ENCODE results near the gene PRKACB.

Gene PRKACB

GRCh38 chr1:84181350-84182005, 37.4 kb downstream of the PRKACB start:
- H2BK120ac ChIP-seq (ENCODE audit: low read depth, low read length): no peak overlapping the region
- H3K18ac ChIP-seq (ENCODE audit: low read length): no peak overlapping the region
- no peaks in the 10 kb centered on the region for H3K27me3 ChIP-seq (ENCODE audit: insufficient read depth, low read length, poor library complexity)
- no peak overlapping the region for H4K5ac ChIP-seq (ENCODE audit: low read length)
- H3K79me2 ChIP-seq (ENCODE audit: control insufficient read depth, insufficient read depth, low read length): no peaks in the 10 kb centered on the region
- H2BK15ac ChIP-seq (replicated peaks; ENCODE audit: low read depth): no peak overlapping the region
- H3K4me2 ChIP-seq (ENCODE audit: low read length): no peak overlapping the region
- no peak for DNase-seq
- H3K23ac ChIP-seq (ENCODE audit: low read length): no peak overlapping the region
- H2BK5ac ChIP-seq (ENCODE audit: low read length): no peak overlapping the region
- no peak overlapping the region for H3K56ac ChIP-seq (ENCODE audit: low read length)
- H2AK5ac ChIP-seq (ENCODE audit: low read length): no peak overlapping the region
- H3K4ac ChIP-seq (ENCODE audit: low read depth, low read length): no peak overlapping the region
- H3K9ac ChIP-seq (ENCODE audit: low read length): no peak overlapping the region
- no peaks in the 10 kb centered on the region for H3K4me1 ChIP-seq (ENCODE audit: control insufficient read depth, low read depth, low read length)
- no peak overlapping the region for H4K8ac ChIP-seq (ENCODE audit: low read depth, low read length)
- no peak overlapping the region for H3K27ac ChIP-seq (ENCODE audit: low read depth, low read length)
- H3K79me1 ChIP-seq (ENCODE audit: low read length): no peaks in the 10 kb centered on the region
- no peak overlapping the region for H3K4me3 ChIP-seq (ENCODE audit: low read length)
- no peaks in the 10 kb centered on the region for H3K36me3 ChIP-seq (ENCODE audit: control insufficient read depth, insufficient read depth, low read length)

GRCh38 chr1:84190455-84190854, 46.4 kb downstream of the PRKACB start:
- Histone ChIP-seq H3K79me2 (ENCODE audit: control insufficient read depth, insufficient read depth, low read length) (no peaks in the 10 kb centered on the region), H2AK5ac (ENCODE audit: low read length) (no peak overlapping the region), H3K56ac (ENCODE audit: low read length) (no peak overlapping the region), H2BK15ac (replicated peaks; ENCODE audit: low read depth) (no peak overlapping the region), H3K23ac (ENCODE audit: low read length) (no peak overlapping the region), H3K79me1 (ENCODE audit: low read length) (no peaks in the 10 kb centered on the region), H3K4me2 (ENCODE audit: low read length) (no peak overlapping the region), H2BK120ac (ENCODE audit: low read depth, low read length) (no peak overlapping the region), H3K4me3 (ENCODE audit: low read length) (no peak overlapping the region), H3K18ac (ENCODE audit: low read length) (no peak overlapping the region), H3K36me3 (ENCODE audit: control insufficient read depth, insufficient read depth, low read length) (no peaks in the 10 kb centered on the region), H3K9ac (ENCODE audit: low read length) (no peak overlapping the region), H4K5ac (ENCODE audit: low read length) (no peak overlapping the region), H2BK5ac (ENCODE audit: low read length) (no peak overlapping the region), H3K4ac (ENCODE audit: low read depth, low read length) (no peak overlapping the region), H3K27me3 (ENCODE audit: insufficient read depth, low read length, poor library complexity) (no peaks in the 10 kb centered on the region), H4K8ac (ENCODE audit: low read depth, low read length) (no peak overlapping the region), H3K27ac (ENCODE audit: low read depth, low read length) (no peak overlapping the region), H3K4me1 (ENCODE audit: control insufficient read depth, low read depth, low read length) (no peaks in the 10 kb centered on the region)
- no peak for DNase-seq
- WGBS (ENCODE audit: extremely low coverage, insufficient coverage, low lambda C conversion rate): no CpG with 5 or more reads among the region's 1 CpG

- no peak overlapping the region for H3K27ac ChIP-seq (ENCODE audit: low read depth, low read length)
- H3K79me2 ChIP-seq (ENCODE audit: control insufficient read depth, insufficient read depth, low read length): no peaks in the 10 kb centered on the region
- no peaks in the 10 kb centered on the region for H3K27me3 ChIP-seq (ENCODE audit: insufficient read depth, low read length, poor library complexity)
- H2BK5ac ChIP-seq (ENCODE audit: low read length): no peak overlapping the region
- no peak overlapping the region for H3K4me3 ChIP-seq (ENCODE audit: low read length)
- H3K4ac ChIP-seq (ENCODE audit: low read depth, low read length): no peak overlapping the region
- H3K23ac ChIP-seq (ENCODE audit: low read length): no peak overlapping the region
- H3K56ac ChIP-seq (ENCODE audit: low read length): no peak overlapping the region
- H3K79me1 ChIP-seq (ENCODE audit: low read length): no peaks in the 10 kb centered on the region
- H3K4me2 ChIP-seq (ENCODE audit: low read length): no peak overlapping the region
- no peaks in the 10 kb centered on the region for H3K36me3 ChIP-seq (ENCODE audit: control insufficient read depth, insufficient read depth, low read length)
- H4K8ac ChIP-seq (ENCODE audit: low read depth, low read length): no peak overlapping the region
- H2BK120ac ChIP-seq (ENCODE audit: low read depth, low read length): no peak overlapping the region
- no CpG with 5 or more reads among the region's 3 CpGs for whole genome bisulfite sequencing (ENCODE audit: extremely low coverage, insufficient coverage, low lambda C conversion rate)
- H2BK15ac ChIP-seq (replicated peaks; ENCODE audit: low read depth): no peak overlapping the region
- no peak overlapping the region for H2AK5ac ChIP-seq (ENCODE audit: low read length)
- no peak overlapping the region for H4K5ac ChIP-seq (ENCODE audit: low read length)
- H3K18ac ChIP-seq (ENCODE audit: low read length): no peak overlapping the region
- DNase-seq: no peak
- H3K4me1 ChIP-seq (ENCODE audit: control insufficient read depth, low read depth, low read length): no peaks in the 10 kb centered on the region
- H3K9ac ChIP-seq (ENCODE audit: low read length): no peak overlapping the region
These were observed 48.6 kb downstream of the PRKACB start for GRCh38 chr1:84192681-84193080.

DNA sequence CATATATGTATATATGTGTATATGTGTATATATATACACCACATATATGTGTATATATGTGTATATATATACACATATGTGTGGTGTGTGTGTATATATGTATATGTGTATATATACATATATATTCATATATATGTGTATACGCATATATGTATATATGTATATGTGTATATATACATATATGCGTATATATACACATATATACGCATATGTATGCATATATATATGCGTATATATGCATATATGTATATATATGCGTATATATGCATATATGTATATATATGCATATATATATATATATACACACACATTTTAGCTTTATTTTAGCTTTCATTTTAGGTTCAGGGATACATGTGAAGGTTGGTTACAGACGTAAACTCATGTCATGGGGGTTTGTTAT, 54.8 kb downstream of the PRKACB start:
- WGBS (ENCODE audit: extremely low coverage, insufficient coverage, low lambda C conversion rate): no CpG with 5 or more reads among the region's 6 CpGs
- H2BK15ac ChIP-seq (replicated peaks; ENCODE audit: low read depth): no peak overlapping the region
- H2AK5ac ChIP-seq (ENCODE audit: low read length): no peak overlapping the region
- no peak overlapping the region for H3K27ac ChIP-seq (ENCODE audit: low read depth, low read length)
- no peak for DNase-seq
- H3K4ac ChIP-seq (ENCODE audit: low read depth, low read length): no peak overlapping the region
- no peak overlapping the region for H4K8ac ChIP-seq (ENCODE audit: low read depth, low read length)
- H3K4me2 ChIP-seq (ENCODE audit: low read length): no peak overlapping the region
- no peak overlapping the region for H3K23ac ChIP-seq (ENCODE audit: low read length)
- no peaks in the 10 kb centered on the region for H3K79me1 ChIP-seq (ENCODE audit: low read length)
- no peaks in the 10 kb centered on the region for H3K36me3 ChIP-seq (ENCODE audit: control insufficient read depth, insufficient read depth, low read length)
- no peak overlapping the region for H3K9ac ChIP-seq (ENCODE audit: low read length)
- no peaks in the 10 kb centered on the region for H3K4me1 ChIP-seq (ENCODE audit: control insufficient read depth, low read depth, low read length)
- no peaks in the 10 kb centered on the region for H3K79me2 ChIP-seq (ENCODE audit: control insufficient read depth, insufficient read depth, low read length)
- H3K4me3 ChIP-seq (ENCODE audit: low read length): no peak overlapping the region
- no peak overlapping the region for H2BK5ac ChIP-seq (ENCODE audit: low read length)
- no peak overlapping the region for H3K56ac ChIP-seq (ENCODE audit: low read length)
- no peaks in the 10 kb centered on the region for H3K27me3 ChIP-seq (ENCODE audit: insufficient read depth, low read length, poor library complexity)
- H4K5ac ChIP-seq (ENCODE audit: low read length): no peak overlapping the region
- no peak overlapping the region for H2BK120ac ChIP-seq (ENCODE audit: low read depth, low read length)
- H3K18ac ChIP-seq (ENCODE audit: low read length): no peak overlapping the region

DNA sequence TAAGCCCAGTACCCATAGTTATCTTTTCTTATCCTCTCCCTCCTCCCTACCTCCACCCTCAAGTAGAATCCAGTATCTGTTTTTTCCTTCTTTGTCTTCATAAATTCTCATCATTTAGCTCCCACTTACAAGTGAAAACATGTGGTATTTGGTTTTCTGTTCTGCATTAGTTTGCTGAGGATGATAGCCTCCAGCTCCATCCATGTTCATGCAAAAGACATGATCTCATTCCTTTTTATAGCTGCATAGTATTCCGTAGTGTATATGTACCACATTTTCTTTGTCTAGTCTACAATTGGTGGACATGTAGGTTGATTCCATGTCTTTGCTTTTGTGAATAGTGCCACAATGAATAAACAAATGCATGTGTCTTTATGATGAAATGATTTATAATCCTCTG, 55.2 kb downstream of the PRKACB start:
- Histone ChIP-seq H2BK120ac (ENCODE audit: low read depth, low read length) (no peak overlapping the region), H2BK15ac (replicated peaks; ENCODE audit: low read depth) (no peak overlapping the region), H2BK5ac (ENCODE audit: low read length) (no peak overlapping the region), H3K56ac (ENCODE audit: low read length) (no peak overlapping the region), H3K4me3 (ENCODE audit: low read length) (no peak overlapping the region), H4K5ac (ENCODE audit: low read length) (no peak overlapping the region), H3K27me3 (ENCODE audit: insufficient read depth, low read length, poor library complexity) (no peaks in the 10 kb centered on the region), H2AK5ac (ENCODE audit: low read length) (no peak overlapping the region), H3K36me3 (ENCODE audit: control insufficient read depth, insufficient read depth, low read length) (no peaks in the 10 kb centered on the region), H4K8ac (ENCODE audit: low read depth, low read length) (no peak overlapping the region), H3K18ac (ENCODE audit: low read length) (no peak overlapping the region), H3K4me2 (ENCODE audit: low read length) (no peak overlapping the region), H3K79me1 (ENCODE audit: low read length) (no peaks in the 10 kb centered on the region), H3K9ac (ENCODE audit: low read length) (no peak overlapping the region), H3K23ac (ENCODE audit: low read length) (no peak overlapping the region), H3K4me1 (ENCODE audit: control insufficient read depth, low read depth, low read length) (no peaks in the 10 kb centered on the region), H3K27ac (ENCODE audit: low read depth, low read length) (no peak overlapping the region), H3K79me2 (ENCODE audit: control insufficient read depth, insufficient read depth, low read length) (no peaks in the 10 kb centered on the region), H3K4ac (ENCODE audit: low read depth, low read length) (no peak overlapping the region)
- no CpG with 5 or more reads among the region's 1 CpG for WGBS (ENCODE audit: extremely low coverage, insufficient coverage, low lambda C conversion rate)
- no peak for DNase-seq

DNA sequence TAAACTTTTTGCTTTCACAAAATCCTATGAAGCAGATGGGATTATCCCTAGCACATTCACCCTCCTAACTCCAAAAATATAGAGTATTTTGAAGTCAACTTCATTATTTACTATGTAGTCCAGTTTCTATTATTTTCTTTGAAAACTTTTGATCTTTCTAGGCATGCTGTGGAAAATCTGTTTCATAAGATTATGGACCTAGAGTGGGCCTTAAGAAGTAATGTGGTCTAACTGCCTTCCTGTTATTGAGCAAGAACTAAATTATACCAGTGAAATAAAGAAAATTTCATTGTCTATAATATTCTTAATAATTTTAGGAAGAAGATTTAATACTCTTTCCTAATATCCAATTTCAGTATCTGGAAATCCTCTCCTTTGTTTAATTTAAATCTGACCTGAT, 58.1 kb downstream of the PRKACB start:
- H3K36me3 ChIP-seq (ENCODE audit: control insufficient read depth, insufficient read depth, low read length): no peaks in the 10 kb centered on the region
- H3K4me2 ChIP-seq (ENCODE audit: low read length): no peak overlapping the region
- no peak overlapping the region for H3K18ac ChIP-seq (ENCODE audit: low read length)
- H3K23ac ChIP-seq (ENCODE audit: low read length): no peak overlapping the region
- no peaks in the 10 kb centered on the region for H3K4me1 ChIP-seq (ENCODE audit: control insufficient read depth, low read depth, low read length)
- H3K27me3 ChIP-seq (ENCODE audit: insufficient read depth, low read length, poor library complexity): no peaks in the 10 kb centered on the region
- H2BK120ac ChIP-seq (ENCODE audit: low read depth, low read length): no peak overlapping the region
- no peak overlapping the region for H2BK15ac ChIP-seq (replicated peaks; ENCODE audit: low read depth)
- no peak overlapping the region for H3K4me3 ChIP-seq (ENCODE audit: low read length)
- no peak overlapping the region for H3K27ac ChIP-seq (ENCODE audit: low read depth, low read length)
- no peak overlapping the region for H3K9ac ChIP-seq (ENCODE audit: low read length)
- no peak overlapping the region for H3K4ac ChIP-seq (ENCODE audit: low read depth, low read length)
- no peaks in the 10 kb centered on the region for H3K79me2 ChIP-seq (ENCODE audit: control insufficient read depth, insufficient read depth, low read length)
- no peak for DNase-seq
- no peak overlapping the region for H2AK5ac ChIP-seq (ENCODE audit: low read length)
- no peak overlapping the region for H4K8ac ChIP-seq (ENCODE audit: low read depth, low read length)
- H2BK5ac ChIP-seq (ENCODE audit: low read length): no peak overlapping the region
- no peaks in the 10 kb centered on the region for H3K79me1 ChIP-seq (ENCODE audit: low read length)
- H4K5ac ChIP-seq (ENCODE audit: low read length): no peak overlapping the region
- H3K56ac ChIP-seq (ENCODE audit: low read length): no peak overlapping the region

Data from mesendoderm (in vitro differentiated cells).